Transverse colon (tissue), 4 donors: ENCODE measurements around the gene RAPGEFL1.
A peak's percentile ranks its signal among the peaks of the same experiment; 100 is the strongest.

Experiments
- CTCF ChIP-seq, 5 experiments: fragments of 200-600 bp in 3 of 5; fragments of 450-650 bp in 2 of 5; sonication (generic) in 3 of 5; IDR thresholded peaks; 1 replicate in 2 of 5; 2 replicates in 3 of 5; pipeline ENCODE4 v1.5.1; 2016 to 2017; ENCODE audit warnings: antibody characterized with exemption in 5 of 5, inconsistent platforms in 3 of 5, mild to moderate bottlenecking in 2 of 5, moderate library complexity in 1 of 5
- POLR2A ChIP-seq: fragments of 450-650 bp; IDR thresholded peaks from one replicate; pipeline ENCODE4 v1.6.1; 2016; ENCODE audit warnings: antibody characterized with exemption, mild to moderate bottlenecking, moderate library complexity
- POLR2AphosphoS5 ChIP-seq, 3 donors: sonication (generic); formaldehyde crosslinking; IDR thresholded peaks; one replicate each; pipeline ENCODE4 v1.6.1; 2016; ENCODE audit warnings: antibody characterized with exemption in 3 of 3

- no peak for TF ChIP-seq CTCF (IDR thresholded peaks at IDR 0.05)
- peak; percentile 48 to 84 (median 74) for TF ChIP-seq POLR2AphosphoS5 (IDR thresholded peaks at IDR 0.05)
- no peak for TF ChIP-seq POLR2A
Observed at GRCh38 chr17:40175928-40176753, 1.1 kb upstream of the RAPGEFL1 start.
